SK-N-SH (cell line): Measurements from ENCODE around the gene SIT1.
"Not testable (repeated sequence)": the region's sequence is repeated elsewhere in the genome, so short reads cannot be mapped to it uniquely, and the experiment has no call there.

Source experiments
- CTCF ChIP-seq: fragments of 200-600 bp; sonication (generic); IDR thresholded peaks from 2 replicates; pipeline ENCODE4 v1.6.1; 2017; ENCODE audit warnings: antibody characterized with exemption, mild to moderate bottlenecking, moderate library complexity
- FOXM1 ChIP-seq: IDR thresholded peaks from 2 replicates; pipeline ENCODE4 v1.4.0; 2012; ENCODE audit warnings: low read depth, mild to moderate bottlenecking
- GABPA ChIP-seq: IDR thresholded peaks from 2 replicates; pipeline ENCODE4 v1.4.0; 2012; ENCODE audit warnings: low read depth, mild to moderate bottlenecking
- JUND ChIP-seq: IDR thresholded peaks from 2 replicates; pipeline ENCODE4 v1.4.0; 2012
- MEF2A ChIP-seq: IDR thresholded peaks from 2 replicates; pipeline ENCODE4 v1.4.0; 2012; ENCODE audit warnings: low read depth, borderline replicate concordance
- MXI1 ChIP-seq: IDR thresholded peaks from 2 replicates; pipeline ENCODE4 v1.6.1; 2012; ENCODE audit warnings: mild to moderate bottlenecking, low read depth, low read length, improper control_type of control experiment
- NRF1 ChIP-seq: IDR thresholded peaks from 2 replicates; pipeline ENCODE4 v1.6.1; 2012; ENCODE audit warnings: low read depth, mild to moderate bottlenecking, low read length
- PBX3 ChIP-seq: IDR thresholded peaks from 2 replicates; pipeline ENCODE4; 2012
- POLR2AphosphoS5 ChIP-seq: IDR thresholded peaks from 2 replicates; pipeline ENCODE4 v1.6.1; 2012; ENCODE audit warnings: low read depth, low read length
- RAD21 ChIP-seq: IDR thresholded peaks from 2 replicates; pipeline ENCODE4 v1.6.1; 2012; ENCODE audit warnings: mild to moderate bottlenecking, low read length
- SIN3A ChIP-seq: IDR thresholded peaks from 2 replicates; pipeline ENCODE4 v1.6.1; 2012; ENCODE audit warnings: low read depth, mild to moderate bottlenecking, low read length, moderate library complexity, borderline replicate concordance
- TAF1 ChIP-seq: IDR thresholded peaks from 2 replicates; pipeline ENCODE4 v1.6.1; 2012; ENCODE audit warnings: low read depth, mild to moderate bottlenecking, low read length, moderate library complexity, borderline replicate concordance
- USF1 ChIP-seq: IDR thresholded peaks from 2 replicates; pipeline ENCODE4 v1.4.0; 2012; ENCODE audit warnings: low read depth, borderline replicate concordance
- YY1 ChIP-seq: IDR thresholded peaks from 2 replicates; pipeline ENCODE4 v1.4.0; 2012; ENCODE audit warnings: low read depth, mild to moderate bottlenecking

GRCh38 chr9:35638751-35639150, 12.0 kb downstream of the SIT1 start:
- TF ChIP-seq CTCF, MEF2A, PBX3, POLR2AphosphoS5, NRF1, SIN3A, USF1, FOXM1, RAD21, MXI1, GABPA, JUND, YY1, TAF1: not testable (repeated sequence)
